ENCODE results near the gene CCDC71L. TPM values are rescaled to one million over a fixed set of nuclear protein-coding genes. Genes with fewer than 3 reads are reported as not detected.

The CCDC71L gene
- total RNA-seq, 1 donor from 2014 or later: 25.7 TPM

GRCh38 chr7:106643216-106644000 is 17.6 kb downstream of the CCDC71L start:
- Histone ChIP-seq H3K27me3 (no peaks in the 10 kb centered on the region), H3K4me1 (no peaks in the 10 kb centered on the region), H3K4me3 (no peak overlapping the region), H3K36me3 (no peaks in the 10 kb centered on the region), H3K9me3 (no peaks in the 10 kb centered on the region), H3K27ac (no peak overlapping the region)
- ATAC-seq: no peak
- intact Hi-C loops (cut with DNase I): no loop called here
- no peak for DNase-seq
- TF ChIP-seq CTCF (IDR thresholded peaks at IDR 0.05): no peak

- no peak overlapping the region for H3K27ac ChIP-seq
- ATAC-seq (no peak), DNase-seq (no peak)
- H3K4me3 ChIP-seq: no peak overlapping the region
- intact Hi-C loops (cut with DNase I): no loop called here
- H3K36me3 ChIP-seq: no peaks in the 10 kb centered on the region
- H3K9me3 ChIP-seq: no peaks in the 10 kb centered on the region
- H3K27me3 ChIP-seq: no peaks in the 10 kb centered on the region
- no peaks in the 10 kb centered on the region for H3K4me1 ChIP-seq
- TF ChIP-seq CTCF (IDR thresholded peaks at IDR 0.05): no peak
Observed at GRCh38 chr7:106641416-106641815, 19.5 kb downstream of the CCDC71L start.

- H3K4me1 ChIP-seq: no peaks in the 10 kb centered on the region
- H3K27ac ChIP-seq: no peak overlapping the region
- intact Hi-C loops (cut with DNase I): no loop called here
- no peak for ATAC-seq
- no peak for TF ChIP-seq CTCF (IDR thresholded peaks at IDR 0.05)
- no peaks in the 10 kb centered on the region for H3K9me3 ChIP-seq
- H3K27me3 ChIP-seq: no peaks in the 10 kb centered on the region
- H3K36me3 ChIP-seq: no peaks in the 10 kb centered on the region
- DNase-seq: no peak
- no peak overlapping the region for H3K4me3 ChIP-seq
Observed at GRCh38 chr7:106640368-106641141, 20.4 kb downstream of the CCDC71L start.

GRCh38 chr7:106639476-106640334 is 21.3 kb downstream of the CCDC71L start:
- ATAC-seq: no peak
- no peak overlapping the region for H3K4me3 ChIP-seq
- no peaks in the 10 kb centered on the region for H3K4me1 ChIP-seq
- H3K36me3 ChIP-seq: no peaks in the 10 kb centered on the region
- no peak for DNase-seq
- H3K27ac ChIP-seq: no peak overlapping the region
- H3K9me3 ChIP-seq: no peaks in the 10 kb centered on the region
- no peaks in the 10 kb centered on the region for H3K27me3 ChIP-seq
- no peak for TF ChIP-seq CTCF (IDR thresholded peaks at IDR 0.05)
- intact Hi-C loops (cut with DNase I): no loop called here

- TF ChIP-seq CTCF (IDR thresholded peaks at IDR 0.05): no peak
- H3K27ac ChIP-seq: no peak overlapping the region
- H3K4me1 ChIP-seq: no peaks in the 10 kb centered on the region
- H3K9me3 ChIP-seq: no peaks in the 10 kb centered on the region
- DNase-seq (no peak), ATAC-seq (no peak)
- no peak overlapping the region for H3K4me3 ChIP-seq
- H3K36me3 ChIP-seq: no peaks in the 10 kb centered on the region
- H3K27me3 ChIP-seq: no peaks in the 10 kb centered on the region
- intact Hi-C loops (cut with DNase I): no loop called here
Observed at GRCh38 chr7:106635411-106635810, 25.5 kb downstream of the CCDC71L start.
